Heart left ventricle (tissue), 13 donors: ENCODE data around the gene DAB1.

Experiments used
- CTCF ChIP-seq, 12 donors: fragments of 200-600 bp; sonication (generic) in 4 of 12; IDR thresholded peaks; one replicate each; pipeline versions ENCODE4 v1.5.0 to v1.8.0; 2018 to 2022; ENCODE audit warnings: antibody characterized with exemption in 12 of 12, mild to moderate bottlenecking in 5 of 12
- POLR2A ChIP-seq, 2 donors: fragments of 450-650 bp; IDR thresholded peaks; one replicate each; pipeline ENCODE4 v1.6.1; 2017; ENCODE audit warnings: antibody characterized with exemption in 2 of 2, mild to moderate bottlenecking in 2 of 2, moderate library complexity in 2 of 2
- donor health status: ischemic (EF 13 %, LVEDD 7.1; RV severe dilation, severe dysfunction).
- donor health status: DM: no; HTN: yes; CAD: no.
- donor health status: DM: no; HTN: no; CAD: no.
- donor health status: ischemic (EF 25% LVEDD 6.9; RV normal size, moderate dysfunction).
- donor health status: ischemic (EF 25% LVEDD 5.7; RV mildly dilated, moderate dysfunction).
- donor health status: ischemic (EF 35%, LVEDD 5.7; RV mildly dilated, moderate dysfunction).
- donor health status: nonischemic (EF 11% LVEDD 7.7; RV severe dilation, severe dysfunction).
- donor health status: DM: yes; HTN: yes; CAD: no.
- donor health status: PGD.
- donor health status: ischemic (EF 29% LVEDD 5.4; RV normal size, mild dysfunction).
- donor health status: nonischemic (EF 23%, LVEDD 6.1; RV moderate dilation, normal function).

GRCh38 chr1:57467830-57468229 is 44.0 kb upstream of the DAB1 start:
- TF ChIP-seq CTCF (IDR thresholded peaks at IDR 0.05), result no peak
- no peak for TF ChIP-seq POLR2A (IDR thresholded peaks at IDR 0.05)
